ENCODE data around the gene RNF20. TPM values are rescaled to one million over a fixed set of nuclear protein-coding genes. Genes with fewer than 3 reads are reported as not detected.

RNF20 gene
- polyA plus RNA-seq, 1 of the 3 experiments (the other 2 are of a cell fraction), result 16.0 TPM

DNA sequence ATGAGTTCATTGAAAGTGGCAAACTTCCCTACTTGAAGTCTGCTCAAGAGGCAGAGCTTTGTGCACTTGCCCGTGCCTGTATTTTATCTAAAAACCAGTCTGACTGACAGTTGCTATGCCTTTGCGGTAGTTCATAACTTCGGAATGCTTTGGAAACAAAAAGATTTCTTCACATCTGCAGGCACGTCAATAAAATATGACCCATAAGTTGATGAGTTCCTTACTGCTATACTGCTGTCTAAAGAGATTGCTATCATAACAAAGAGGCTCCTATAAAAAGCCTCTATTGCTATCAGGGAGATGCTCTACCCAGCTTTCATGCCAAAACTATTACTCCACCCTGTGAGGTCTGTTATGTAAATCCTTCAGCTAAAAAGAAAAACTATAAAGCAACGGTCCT lies 25.4 kb upstream of the RNF20 start:
- CTCF ChIA-PET, result interaction anchor here (0.8 to 1.3 kb wide), 4 partner anchors 19 to 49 kb away, joined by 3 to 5 read pairs (median 3); no protein-coding TSS in a partner anchor
- no peak for TF ChIP-seq SMC3 (IDR thresholded peaks at IDR 0.05; ENCODE audit: low read depth, low read length)
- TF ChIP-seq, protein P1, sequence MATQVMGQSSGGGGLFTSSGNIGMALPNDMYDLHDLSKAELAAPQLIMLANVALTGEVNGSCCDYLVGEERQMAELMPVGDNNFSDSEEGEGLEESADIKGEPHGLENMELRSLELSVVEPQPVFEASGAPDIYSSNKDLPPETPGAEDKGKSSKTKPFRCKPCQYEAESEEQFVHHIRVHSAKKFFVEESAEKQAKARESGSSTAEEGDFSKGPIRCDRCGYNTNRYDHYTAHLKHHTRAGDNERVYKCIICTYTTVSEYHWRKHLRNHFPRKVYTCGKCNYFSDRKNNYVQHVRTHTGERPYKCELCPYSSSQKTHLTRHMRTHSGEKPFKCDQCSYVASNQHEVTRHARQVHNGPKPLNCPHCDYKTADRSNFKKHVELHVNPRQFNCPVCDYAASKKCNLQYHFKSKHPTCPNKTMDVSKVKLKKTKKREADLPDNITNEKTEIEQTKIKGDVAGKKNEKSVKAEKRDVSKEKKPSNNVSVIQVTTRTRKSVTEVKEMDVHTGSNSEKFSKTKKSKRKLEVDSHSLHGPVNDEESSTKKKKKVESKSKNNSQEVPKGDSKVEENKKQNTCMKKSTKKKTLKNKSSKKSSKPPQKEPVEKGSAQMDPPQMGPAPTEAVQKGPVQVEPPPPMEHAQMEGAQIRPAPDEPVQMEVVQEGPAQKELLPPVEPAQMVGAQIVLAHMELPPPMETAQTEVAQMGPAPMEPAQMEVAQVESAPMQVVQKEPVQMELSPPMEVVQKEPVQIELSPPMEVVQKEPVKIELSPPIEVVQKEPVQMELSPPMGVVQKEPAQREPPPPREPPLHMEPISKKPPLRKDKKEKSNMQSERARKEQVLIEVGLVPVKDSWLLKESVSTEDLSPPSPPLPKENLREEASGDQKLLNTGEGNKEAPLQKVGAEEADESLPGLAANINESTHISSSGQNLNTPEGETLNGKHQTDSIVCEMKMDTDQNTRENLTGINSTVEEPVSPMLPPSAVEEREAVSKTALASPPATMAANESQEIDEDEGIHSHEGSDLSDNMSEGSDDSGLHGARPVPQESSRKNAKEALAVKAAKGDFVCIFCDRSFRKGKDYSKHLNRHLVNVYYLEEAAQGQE (IDR thresholded peaks at IDR 0.05; ENCODE audit: low read depth, low read length), result no peak
- TF ChIP-seq, protein P2, sequence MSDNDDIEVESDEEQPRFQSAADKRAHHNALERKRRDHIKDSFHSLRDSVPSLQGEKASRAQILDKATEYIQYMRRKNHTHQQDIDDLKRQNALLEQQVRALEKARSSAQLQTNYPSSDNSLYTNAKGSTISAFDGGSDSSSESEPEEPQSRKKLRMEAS (IDR thresholded peaks at IDR 0.05; ENCODE audit: low read depth), result peak; percentile 47; the same call in 1 of the 2 replicates
- TF ChIP-seq TEAD4 (IDR thresholded peaks at IDR 0.05; ENCODE audit: borderline replicate concordance, insufficient read depth), result peak; percentile 84
- no peak for TF ChIP-seq CHD2 (IDR thresholded peaks at IDR 0.05; ENCODE audit: low read length, partially characterized antibody)
- no peak for TF ChIP-seq GABPA (IDR thresholded peaks at IDR 0.05; ENCODE audit: low read depth)
- TF ChIP-seq, protein P3, sequence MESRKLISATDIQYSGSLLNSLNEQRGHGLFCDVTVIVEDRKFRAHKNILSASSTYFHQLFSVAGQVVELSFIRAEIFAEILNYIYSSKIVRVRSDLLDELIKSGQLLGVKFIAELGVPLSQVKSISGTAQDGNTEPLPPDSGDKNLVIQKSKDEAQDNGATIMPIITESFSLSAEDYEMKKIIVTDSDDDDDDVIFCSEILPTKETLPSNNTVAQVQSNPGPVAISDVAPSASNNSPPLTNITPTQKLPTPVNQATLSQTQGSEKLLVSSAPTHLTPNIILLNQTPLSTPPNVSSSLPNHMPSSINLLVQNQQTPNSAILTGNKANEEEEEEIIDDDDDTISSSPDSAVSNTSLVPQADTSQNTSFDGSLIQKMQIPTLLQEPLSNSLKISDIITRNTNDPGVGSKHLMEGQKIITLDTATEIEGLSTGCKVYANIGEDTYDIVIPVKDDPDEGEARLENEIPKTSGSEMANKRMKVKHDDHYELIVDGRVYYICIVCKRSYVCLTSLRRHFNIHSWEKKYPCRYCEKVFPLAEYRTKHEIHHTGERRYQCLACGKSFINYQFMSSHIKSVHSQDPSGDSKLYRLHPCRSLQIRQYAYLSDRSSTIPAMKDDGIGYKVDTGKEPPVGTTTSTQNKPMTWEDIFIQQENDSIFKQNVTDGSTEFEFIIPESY (IDR thresholded peaks at IDR 0.05; ENCODE audit: borderline replicate concordance, low read depth), result no peak
- TF ChIP-seq SIN3A (IDR thresholded peaks at IDR 0.05; ENCODE audit: borderline replicate concordance, low read depth, low read length), result no peak; the same call in 1 of the 2 replicates
- no peak for TF ChIP-seq YY1 (IDR thresholded peaks at IDR 0.05; ENCODE audit: low read depth)
- peak; percentile 92 for TF ChIP-seq MEF2A (IDR thresholded peaks at IDR 0.05; ENCODE audit: borderline replicate concordance, low read depth)
- TF ChIP-seq, protein P4, sequence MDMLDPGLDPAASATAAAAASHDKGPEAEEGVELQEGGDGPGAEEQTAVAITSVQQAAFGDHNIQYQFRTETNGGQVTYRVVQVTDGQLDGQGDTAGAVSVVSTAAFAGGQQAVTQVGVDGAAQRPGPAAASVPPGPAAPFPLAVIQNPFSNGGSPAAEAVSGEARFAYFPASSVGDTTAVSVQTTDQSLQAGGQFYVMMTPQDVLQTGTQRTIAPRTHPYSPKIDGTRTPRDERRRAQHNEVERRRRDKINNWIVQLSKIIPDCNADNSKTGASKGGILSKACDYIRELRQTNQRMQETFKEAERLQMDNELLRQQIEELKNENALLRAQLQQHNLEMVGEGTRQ (IDR thresholded peaks at IDR 0.05; ENCODE audit: borderline replicate concordance, low read depth, low read length), result no peak
- peak; percentile 87 for TF ChIP-seq POLR2AphosphoS5 (IDR thresholded peaks at IDR 0.05; ENCODE audit: low read depth, low read length)
- TF ChIP-seq, protein P5, sequence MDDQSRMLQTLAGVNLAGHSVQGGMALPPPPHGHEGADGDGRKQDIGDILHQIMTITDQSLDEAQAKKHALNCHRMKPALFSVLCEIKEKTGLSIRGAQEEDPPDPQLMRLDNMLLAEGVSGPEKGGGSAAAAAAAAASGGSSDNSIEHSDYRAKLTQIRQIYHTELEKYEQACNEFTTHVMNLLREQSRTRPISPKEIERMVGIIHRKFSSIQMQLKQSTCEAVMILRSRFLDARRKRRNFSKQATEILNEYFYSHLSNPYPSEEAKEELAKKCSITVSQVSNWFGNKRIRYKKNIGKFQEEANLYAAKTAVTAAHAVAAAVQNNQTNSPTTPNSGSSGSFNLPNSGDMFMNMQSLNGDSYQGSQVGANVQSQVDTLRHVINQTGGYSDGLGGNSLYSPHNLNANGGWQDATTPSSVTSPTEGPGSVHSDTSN (IDR thresholded peaks at IDR 0.05), result peak; percentile 97
- TF ChIP-seq, protein P6, sequence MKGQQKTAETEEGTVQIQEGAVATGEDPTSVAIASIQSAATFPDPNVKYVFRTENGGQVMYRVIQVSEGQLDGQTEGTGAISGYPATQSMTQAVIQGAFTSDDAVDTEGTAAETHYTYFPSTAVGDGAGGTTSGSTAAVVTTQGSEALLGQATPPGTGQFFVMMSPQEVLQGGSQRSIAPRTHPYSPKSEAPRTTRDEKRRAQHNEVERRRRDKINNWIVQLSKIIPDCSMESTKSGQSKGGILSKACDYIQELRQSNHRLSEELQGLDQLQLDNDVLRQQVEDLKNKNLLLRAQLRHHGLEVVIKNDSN (IDR thresholded peaks at IDR 0.05; ENCODE audit: borderline replicate concordance, low read depth), result 0 out of 2 replicates have a peak, but pooled peaks have one; percentile 24
- TF ChIP-seq RFX5 (IDR thresholded peaks at IDR 0.05; ENCODE audit: low read length), result no peak
- TF ChIP-seq RAD21 (IDR thresholded peaks at IDR 0.05; ENCODE audit: low read length), result no peak
- no peak for TF ChIP-seq GATA2 (CRISPR knock-in tag; IDR thresholded peaks at IDR 0.05)
- TF ChIP-seq FOXJ3 (CRISPR knock-in tag; IDR thresholded peaks at IDR 0.05), result no peak
- peak; percentile 76 to 91 for TF ChIP-seq EP300 (IDR thresholded peaks at IDR 0.05; ENCODE audit: borderline replicate concordance in 1 of 2, low read depth in 1 of 2, low read length in 1 of 2)
- TF ChIP-seq JUND (IDR thresholded peaks at IDR 0.05), result peak; percentile 83
- no peak for TF ChIP-seq ELF1 (IDR thresholded peaks at IDR 0.05)
- peak; percentile 57; the same call in 1 of the 2 replicates for TF ChIP-seq FOSL2 (IDR thresholded peaks at IDR 0.05; ENCODE audit: borderline replicate concordance, low read depth)
- no peak for TF ChIP-seq EZH2phosphoT487 (IDR thresholded peaks at IDR 0.05; ENCODE audit: borderline replicate concordance, low read depth)
- no peak for TF ChIP-seq TAF1 (IDR thresholded peaks at IDR 0.05; ENCODE audit: borderline replicate concordance, low read depth, low read length)

More for the DNA sequence above, 25.4 kb upstream of the RNF20 start:
- H3K27ac ChIP-seq (ENCODE audit: low read depth in 2 of 2, low read length in 1 of 2), result peak overlapping the region; percentile 51 to 61; a peak in 3 of 4 replicates
- H3K9me3 ChIP-seq, result no peaks in the 10 kb centered on the region
- H2AFZ ChIP-seq (ENCODE audit: low read depth), result no peak overlapping the region
- peak overlapping the region; percentile 45; the same call in 1 of the 2 replicates for H3K4me2 ChIP-seq
- H4K20me1 ChIP-seq (ENCODE audit: insufficient read depth), result no peaks in the 10 kb centered on the region
- POLR2A ChIA-PET, result no interaction called here
- no peak for DNase-seq
- peaks cover 0 to 22% of the 10 kb centered on the region in 2 experiments; a peak in 2 of 4 replicates for H3K4me1 ChIP-seq (ENCODE audit: control insufficient read depth in 1 of 2, insufficient read depth in 2 of 2, low read depth in 1 of 2, low read length in 1 of 2)
- H3K36me3 ChIP-seq (replicated peaks in 1 of 2; ENCODE audit: control insufficient read depth in 1 of 2, insufficient read depth in 2 of 2, low read length in 1 of 2), result no peaks in the 10 kb centered on the region
- H3K9me2 ChIP-seq, result no peaks in the 10 kb centered on the region
- H3K79me2 ChIP-seq (ENCODE audit: insufficient read depth), result no peaks in the 10 kb centered on the region
- H3F3A ChIP-seq (replicated peaks; ENCODE audit: insufficient read depth), result peaks cover 11% of the 10 kb centered on the region
- no peaks in the 10 kb centered on the region for H3K27me3 ChIP-seq (ENCODE audit: insufficient read depth)
- no peak overlapping the region for H3K4me3 ChIP-seq (ENCODE audit: low read depth in 2 of 2, low read length in 1 of 2)
- no peak overlapping the region for H3K9ac ChIP-seq
- 10% methylated on average over 5 of the region's 5 CpGs for WGBS (ENCODE audit: low lambda C conversion rate)

All from SK-N-SH (cell line).